ENCODE data around the gene GNAZ. TPM values are rescaled to one million over a fixed set of nuclear protein-coding genes. Genes with fewer than 3 reads are reported as not detected.

GNAZ gene
- total RNA-seq, 1 experiment from 2014 or later, result 0.82 TPM

GRCh38 chr22:23127055-23127756 is 56.9 kb downstream of the GNAZ start:
- Mint-ChIP-seq H3K4me1 (ENCODE audit: insufficient read depth, unreplicated experiment) (no peaks in the 10 kb centered on the region), H3K36me3 (ENCODE audit: insufficient read depth, unreplicated experiment) (no peaks in the 10 kb centered on the region), H3K9me3 (ENCODE audit: unreplicated experiment) (no peaks in the 10 kb centered on the region), H3K4me3 (ENCODE audit: unreplicated experiment) (no peak overlapping the region), H3K27ac (ENCODE audit: low read depth, unreplicated experiment) (no peak overlapping the region), H3K27me3 (ENCODE audit: insufficient read depth, unreplicated experiment) (peaks cover 33% of the 10 kb centered on the region)
- CTCF ChIA-PET, result interaction anchor here (0.5 to 4.8 kb wide), 12 partner anchors 8 to 278 kb away, joined by 3 to 160 read pairs (median 4); no protein-coding TSS in a partner anchor
- intact Hi-C loops (cut with micrococcal nuclease), result no loop called here
- DNase-seq (ENCODE audit: unreplicated experiment), result no peak
- TF ChIP-seq, protein P1, sequence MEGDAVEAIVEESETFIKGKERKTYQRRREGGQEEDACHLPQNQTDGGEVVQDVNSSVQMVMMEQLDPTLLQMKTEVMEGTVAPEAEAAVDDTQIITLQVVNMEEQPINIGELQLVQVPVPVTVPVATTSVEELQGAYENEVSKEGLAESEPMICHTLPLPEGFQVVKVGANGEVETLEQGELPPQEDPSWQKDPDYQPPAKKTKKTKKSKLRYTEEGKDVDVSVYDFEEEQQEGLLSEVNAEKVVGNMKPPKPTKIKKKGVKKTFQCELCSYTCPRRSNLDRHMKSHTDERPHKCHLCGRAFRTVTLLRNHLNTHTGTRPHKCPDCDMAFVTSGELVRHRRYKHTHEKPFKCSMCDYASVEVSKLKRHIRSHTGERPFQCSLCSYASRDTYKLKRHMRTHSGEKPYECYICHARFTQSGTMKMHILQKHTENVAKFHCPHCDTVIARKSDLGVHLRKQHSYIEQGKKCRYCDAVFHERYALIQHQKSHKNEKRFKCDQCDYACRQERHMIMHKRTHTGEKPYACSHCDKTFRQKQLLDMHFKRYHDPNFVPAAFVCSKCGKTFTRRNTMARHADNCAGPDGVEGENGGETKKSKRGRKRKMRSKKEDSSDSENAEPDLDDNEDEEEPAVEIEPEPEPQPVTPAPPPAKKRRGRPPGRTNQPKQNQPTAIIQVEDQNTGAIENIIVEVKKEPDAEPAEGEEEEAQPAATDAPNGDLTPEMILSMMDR (IDR thresholded peaks at IDR 0.05; ENCODE audit: unreplicated experiment), result no peak
- POLR2A ChIA-PET, result interaction anchor here (1.6 kb wide), 1 partner anchor 168 kb away, joined by 4 read pairs; no protein-coding TSS in a partner anchor
- no TSS peak for BruUV-seq (replicated peaks)

DNA sequence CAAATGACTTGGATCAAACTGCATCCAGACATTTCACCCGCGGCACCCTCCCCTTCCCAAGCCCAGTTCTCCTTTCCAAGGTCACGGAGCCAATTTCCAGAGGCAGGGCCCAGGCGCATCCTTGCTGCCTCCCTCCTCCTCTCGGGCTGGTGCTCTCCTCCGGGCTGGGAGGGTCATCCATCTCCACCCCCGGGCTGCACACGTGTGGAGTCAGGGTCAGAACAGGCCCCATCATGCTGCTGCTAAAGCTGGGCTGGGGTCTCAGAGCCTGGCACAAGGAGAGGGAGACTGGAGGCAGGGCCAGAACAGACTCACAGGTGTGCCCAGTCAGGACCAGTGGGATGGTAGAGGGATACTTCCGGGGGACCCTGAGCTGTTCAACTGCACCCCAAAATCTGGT is 57.5 kb downstream of the GNAZ start:
- H3K36me3 Mint-ChIP-seq (ENCODE audit: insufficient read depth, unreplicated experiment), result no peaks in the 10 kb centered on the region
- H3K4me3 Mint-ChIP-seq (ENCODE audit: unreplicated experiment), result no peak overlapping the region
- no peaks in the 10 kb centered on the region for H3K9me3 Mint-ChIP-seq (ENCODE audit: unreplicated experiment)
- intact Hi-C loops (cut with micrococcal nuclease), result loop anchor here (1.0 kb wide), 2 partner anchors 168 to 259 kb away; no protein-coding TSS in a partner anchor
- H3K27ac Mint-ChIP-seq (ENCODE audit: low read depth, unreplicated experiment), result no peak overlapping the region
- ChIA-PET POLR2A (interaction anchor here (1.6 kb wide), 1 partner anchor 168 kb away, joined by 4 read pairs; no protein-coding TSS in a partner anchor), CTCF (interaction anchor here (0.6 to 4.8 kb wide), 15 partner anchors 8 to 537 kb away, joined by 3 to 160 read pairs (median 3); no protein-coding TSS in a partner anchor)
- BruUV-seq (replicated peaks), result no TSS peak
- H3K4me1 Mint-ChIP-seq (ENCODE audit: insufficient read depth, unreplicated experiment), result no peaks in the 10 kb centered on the region
- DNase-seq (ENCODE audit: unreplicated experiment), result no peak
- TF ChIP-seq, protein P1 (IDR thresholded peaks at IDR 0.05; ENCODE audit: unreplicated experiment), result no peak
- peaks cover 27% of the 10 kb centered on the region for H3K27me3 Mint-ChIP-seq (ENCODE audit: insufficient read depth, unreplicated experiment)

GRCh38 chr22:23128269-23129108 is 58.2 kb downstream of the GNAZ start:
- Mint-ChIP-seq H3K4me3 (ENCODE audit: unreplicated experiment) (no peak overlapping the region), H3K27ac (ENCODE audit: low read depth, unreplicated experiment) (no peak overlapping the region), H3K4me1 (ENCODE audit: insufficient read depth, unreplicated experiment) (no peaks in the 10 kb centered on the region), H3K36me3 (ENCODE audit: insufficient read depth, unreplicated experiment) (no peaks in the 10 kb centered on the region), H3K9me3 (ENCODE audit: unreplicated experiment) (no peaks in the 10 kb centered on the region), H3K27me3 (ENCODE audit: insufficient read depth, unreplicated experiment) (peaks cover 20% of the 10 kb centered on the region)
- CTCF ChIA-PET, result interaction anchor here (0.6 to 4.8 kb wide), 15 partner anchors 9 to 666 kb away, joined by 3 to 160 read pairs (median 3); no protein-coding TSS in a partner anchor
- TF ChIP-seq, protein P1 (IDR thresholded peaks at IDR 0.05; ENCODE audit: unreplicated experiment), result peak; percentile 80
- POLR2A ChIA-PET, result interaction anchor here (1.6 kb wide), 1 partner anchor 169 kb away, joined by 4 read pairs; no protein-coding TSS in a partner anchor
- intact Hi-C loops (cut with micrococcal nuclease), result loop anchor here (1.0 kb wide), 2 partner anchors 169 to 258 kb away; no protein-coding TSS in a partner anchor
- no TSS peak for BruUV-seq (replicated peaks)
- peak; percentile 68 for DNase-seq (ENCODE audit: unreplicated experiment)

DNA sequence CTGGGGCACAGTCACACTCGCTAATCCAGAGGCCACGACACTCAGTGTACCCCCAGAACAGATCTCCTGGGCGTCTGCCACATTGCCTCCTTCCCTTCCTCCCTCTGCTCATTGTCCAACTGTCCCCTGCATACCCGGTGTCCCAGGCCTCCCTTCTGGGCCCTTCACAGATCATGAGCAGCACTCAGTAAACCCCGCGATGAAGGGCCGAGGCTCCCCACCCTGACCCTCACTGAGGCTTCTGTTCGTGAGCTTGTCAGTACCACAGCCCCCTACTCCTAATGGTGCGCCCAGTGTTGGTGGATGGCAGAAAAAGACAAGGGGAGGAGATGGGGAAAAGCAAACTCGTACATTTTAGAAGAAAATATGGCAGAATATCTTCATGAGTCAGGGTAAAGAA is 58.8 kb downstream of the GNAZ start:
- intact Hi-C loops (cut with micrococcal nuclease), result no loop called here
- ChIA-PET POLR2A (no interaction called here), CTCF (interaction anchor here (0.7 to 4.8 kb wide), 5 partner anchors 15 to 667 kb away, joined by 3 to 160 read pairs (median 7); no protein-coding TSS in a partner anchor)
- no TSS peak for BruUV-seq (replicated peaks)
- Mint-ChIP-seq H3K4me3 (ENCODE audit: unreplicated experiment) (no peak overlapping the region), H3K27ac (ENCODE audit: low read depth, unreplicated experiment) (peak overlapping the region; percentile 32), H3K36me3 (ENCODE audit: insufficient read depth, unreplicated experiment) (no peaks in the 10 kb centered on the region), H3K4me1 (ENCODE audit: insufficient read depth, unreplicated experiment) (no peaks in the 10 kb centered on the region), H3K9me3 (ENCODE audit: unreplicated experiment) (no peaks in the 10 kb centered on the region), H3K27me3 (ENCODE audit: insufficient read depth, unreplicated experiment) (peaks cover 19% of the 10 kb centered on the region)
- TF ChIP-seq, protein P1 (IDR thresholded peaks at IDR 0.05; ENCODE audit: unreplicated experiment), result no peak
- DNase-seq (ENCODE audit: unreplicated experiment), result no peak
